Cardiac fibroblast (primary cell): ENCODE results near the gene LSR.
"Not testable (repeated sequence)": the region's sequence is repeated elsewhere in the genome, so short reads cannot be mapped to it uniquely, and the experiment has no call there.

ENCODE experiments used
- DNase-seq, 2 donors: peaks; one replicate each; pipeline versions ENCODE4 v3.0.0 to v3.0.0-alpha.2; 2010; ENCODE audit warnings: low read depth in 2 of 2
- H3K4me3 ChIP-seq, 2 donors: replicated peaks in 1 of 2; 1 replicate in 1 of 2; 2 replicates in 1 of 2; pipeline ENCODE4 v1.5.1; 2011; ENCODE audit warnings: low read depth in 2 of 2, low read length in 2 of 2, mild to moderate bottlenecking in 2 of 2, moderate library complexity in 1 of 2
- CTCF ChIP-seq: IDR thresholded peaks from one replicate; pipeline ENCODE4 v1.5.1; 2011; ENCODE audit warnings: low read depth, mild to moderate bottlenecking, low read length, inconsistent platforms

The LSR gene

GRCh38 chr19:35220315-35220921 lies 28.4 kb upstream of the LSR start:
- TF ChIP-seq CTCF: no peak
- H3K4me3 ChIP-seq: no peak overlapping the region
- DNase-seq: peak in 1 of 2 donors; percentile 67

DNA sequence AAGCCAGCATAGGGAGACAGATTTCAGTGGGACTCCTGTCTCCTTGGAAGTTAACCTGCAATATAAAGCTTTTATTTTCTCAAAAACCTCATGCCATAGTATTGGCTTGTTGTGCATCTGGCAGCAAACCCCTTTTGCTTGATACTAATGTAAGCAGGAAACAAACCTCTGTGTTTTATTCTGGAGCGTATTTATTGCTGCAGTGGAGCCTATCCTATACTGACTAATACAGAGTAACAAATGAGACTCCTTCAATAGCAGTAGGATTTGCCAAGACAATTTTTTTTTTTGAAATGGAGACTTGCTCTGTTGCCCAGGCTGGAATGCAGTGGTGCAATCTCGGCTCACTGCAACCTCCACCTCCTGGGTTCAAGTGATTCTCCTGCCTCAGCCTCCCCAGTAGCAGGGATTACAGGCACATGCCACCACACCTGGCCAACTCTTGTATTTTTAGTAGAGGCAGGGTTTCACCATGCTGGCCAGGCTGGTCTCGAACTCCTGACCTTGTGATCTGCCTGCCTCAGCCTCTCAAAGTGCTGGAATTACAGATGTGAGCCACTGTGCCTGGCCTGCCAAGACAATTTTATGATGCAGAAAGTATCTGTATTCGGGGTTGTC lies 27.7 kb upstream of the LSR start:
- H3K4me3 ChIP-seq, DNase-seq: not testable (repeated sequence)

DNA sequence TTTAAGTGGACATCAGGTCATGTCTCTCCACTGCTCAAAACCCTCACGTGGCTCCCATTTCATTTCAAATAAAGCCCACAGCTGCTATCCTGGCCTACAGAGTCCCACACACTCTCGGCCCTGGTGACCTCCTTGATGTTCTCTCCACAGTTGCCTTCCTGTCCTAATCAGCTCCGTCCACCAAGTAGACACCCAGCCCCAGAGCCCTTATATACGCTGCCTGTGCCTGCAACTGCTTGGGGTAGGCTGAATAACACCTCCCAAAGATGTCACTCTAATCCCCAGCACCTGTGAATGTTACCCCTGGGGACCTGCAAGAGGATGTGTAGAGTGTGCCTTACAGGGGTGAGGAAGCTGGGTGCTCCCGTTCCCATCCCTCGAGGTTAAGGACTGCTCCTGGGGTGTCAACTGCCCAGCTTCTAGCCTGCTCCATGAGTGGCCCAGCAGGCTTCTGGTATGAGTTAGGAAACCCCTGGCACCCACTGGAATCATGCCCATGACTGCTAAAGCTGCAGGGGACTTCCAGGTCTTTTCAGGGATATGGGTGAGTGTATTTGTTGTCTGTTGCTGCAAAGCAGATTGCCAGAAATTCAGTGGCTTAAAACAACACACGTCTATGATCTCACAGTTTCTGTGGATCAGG lies 26.3 kb upstream of the LSR start:
- DNase-seq: no peak
- H3K4me3 ChIP-seq: no peak overlapping the region
- TF ChIP-seq CTCF: no peak

DNA sequence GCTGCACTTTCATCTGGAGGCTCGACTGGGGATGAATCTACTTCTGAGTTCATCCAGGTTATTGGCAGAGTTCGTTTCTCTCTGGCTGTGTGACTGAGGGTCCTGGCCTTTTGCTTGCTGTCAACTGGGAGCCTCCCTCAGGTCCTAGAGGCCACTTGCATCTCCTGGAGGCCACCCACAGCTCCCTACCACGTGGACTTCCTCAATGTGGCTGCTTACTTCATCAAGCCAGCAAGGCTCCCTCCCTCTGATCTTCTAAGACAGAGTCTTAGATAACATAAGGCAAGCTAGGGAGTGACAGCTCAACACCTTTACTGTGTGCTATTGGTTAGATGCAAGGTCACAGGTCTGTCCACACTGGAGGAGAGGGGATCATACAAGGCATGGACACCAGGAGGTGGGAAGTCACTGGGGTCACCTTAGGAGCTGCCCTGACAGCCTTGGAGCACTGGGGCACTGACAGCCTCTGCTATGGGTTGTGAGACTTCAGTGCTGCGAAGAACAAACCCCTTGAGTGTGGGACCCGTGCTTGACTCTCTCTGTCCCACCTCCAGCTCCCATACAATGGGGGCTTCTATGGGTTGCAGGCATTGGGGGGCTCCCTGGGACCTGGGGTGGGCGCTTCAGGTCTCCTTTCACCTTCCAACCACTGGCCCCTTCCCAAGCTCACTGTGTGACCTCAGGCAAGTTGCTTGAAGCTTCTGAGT lies 25.6 kb upstream of the LSR start:
- no peak overlapping the region for H3K4me3 ChIP-seq
- no peak for DNase-seq
- no peak for TF ChIP-seq CTCF

DNA sequence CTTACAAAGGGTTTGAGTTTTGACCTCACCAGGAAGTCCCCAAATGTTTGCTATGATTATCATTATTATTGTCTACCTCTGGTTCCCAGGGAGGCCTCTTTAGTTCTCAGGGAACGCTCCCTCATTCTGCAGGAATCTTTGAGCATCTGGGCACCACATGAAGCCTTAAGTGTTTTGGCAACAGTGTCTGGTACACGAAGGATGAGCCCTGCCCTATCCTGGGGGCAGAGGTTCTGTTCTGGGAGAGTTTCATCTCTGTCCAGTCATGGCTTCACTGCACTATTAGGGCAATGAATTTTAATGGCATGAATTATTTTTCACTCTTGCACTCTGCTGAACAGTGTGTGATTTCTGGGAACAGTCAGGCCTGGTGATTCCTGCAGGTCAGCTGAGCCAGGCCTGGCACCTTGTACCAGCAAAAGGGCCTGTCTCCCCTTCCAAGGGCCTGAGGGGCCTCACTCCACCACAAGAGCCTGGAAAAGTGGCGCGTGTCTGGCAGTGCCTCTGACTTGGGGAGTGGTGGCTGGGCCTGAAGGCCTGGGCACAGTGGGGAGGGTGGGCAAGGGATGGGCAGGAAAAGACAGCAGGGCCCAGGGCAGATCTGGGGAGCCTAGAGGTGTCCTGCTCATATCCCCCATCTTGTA lies 24.8 kb upstream of the LSR start:
- TF ChIP-seq CTCF: no peak
- no peak for DNase-seq
- H3K4me3 ChIP-seq: no peak overlapping the region

GRCh38 chr19:35224681-35225571 lies 23.9 kb upstream of the LSR start:
- TF ChIP-seq CTCF: no peak
- DNase-seq: no peak

More at GRCh38 chr19:35224681-35225571, 23.9 kb upstream of the LSR start:
- H3K4me3 ChIP-seq: no peak overlapping the region
